K562 (cell line): ENCODE results near the gene OR2V2. TPM values are rescaled to one million over a fixed set of nuclear protein-coding genes. Genes with fewer than 3 reads are reported as not detected.
A peak's percentile ranks its signal among the peaks of the same experiment; 100 is the strongest.

ENCODE experiments used
- ATF7 ChIP-seq: fragments of 450-650 bp; IDR thresholded peaks from 2 replicates; pipeline ENCODE4 v1.7.1; 2014; ENCODE audit warnings: mild to moderate bottlenecking, moderate library complexity
- DDX20 ChIP-seq: fragments of 450-650 bp; IDR thresholded peaks from 2 replicates; pipeline ENCODE4 v1.6.1; 2016; ENCODE audit warnings: missing genetic modification characterization, low read depth, mild to moderate bottlenecking, missing compliant biosample characterization, moderate library complexity
- DIDO1 ChIP-seq: fragments of 450-650 bp; IDR thresholded peaks from 2 replicates; pipeline ENCODE4 v1.6.1; 2016; ENCODE audit warnings: low read depth, missing biosample characterization, missing genetic modification characterization
- ELK3 ChIP-seq: fragments of 450-650 bp; formaldehyde crosslinking; IDR thresholded peaks from 2 replicates; pipeline ENCODE4 v1.4.0; 2020; ENCODE audit warnings: mild to moderate bottlenecking
- LEF1 ChIP-seq: fragments of 450-650 bp; IDR thresholded peaks from 2 replicates; pipeline ENCODE4 v1.6.1; 2016; ENCODE audit warnings: mild to moderate bottlenecking
- MEF2D ChIP-seq: conservative IDR thresholded peaks from 2 replicates; pipeline ENCODE4 v1.6.1; 2016; ENCODE audit warnings: low read depth, missing genetic modification characterization, missing compliant biosample characterization
- NCOR1 ChIP-seq: fragments of 450-650 bp; IDR thresholded peaks from 2 replicates; pipeline ENCODE4 v1.6.1; 2016; ENCODE audit warnings: mild to moderate bottlenecking, moderate library complexity
- NRF1 ChIP-seq, 2 experiments: fragments of 450-650 bp; IDR thresholded peaks in 1 of 2; conservative IDR thresholded peaks in 1 of 2; 2 replicates each; pipeline ENCODE4 v1.6.1; 2014; ENCODE audit warnings: mild to moderate bottlenecking in 2 of 2
- PCBP1 ChIP-seq: fragments of 200-400 bp; formaldehyde crosslinking; IDR thresholded peaks from 2 replicates; pipeline ENCODE4 v1.6.1; 2018; ENCODE audit warnings: mild to moderate bottlenecking, low read depth, low read length; ENCODE audit not compliant: poor library complexity, severe bottlenecking
- RAD21 ChIP-seq, 2 experiments: fragments of 250-450 bp in 1 of 2; fragments of 450-650 bp in 1 of 2; sonication (Bioruptor Pico) in 1 of 2; formaldehyde crosslinking in 1 of 2; IDR thresholded peaks in 1 of 2; conservative IDR thresholded peaks in 1 of 2; 2 replicates each; pipeline versions ENCODE4 v1.4.0 to v1.8.0; 2020 to 2022; ENCODE audit warnings: mild to moderate bottlenecking in 2 of 2, moderate library complexity in 1 of 2
- RBM17 ChIP-seq: fragments of 200-400 bp; formaldehyde crosslinking; IDR thresholded peaks from 2 replicates; pipeline ENCODE4 v1.6.1; 2017; ENCODE audit warnings: low read depth, mild to moderate bottlenecking, low read length, borderline replicate concordance
- SREBF2 ChIP-seq: sonication (generic); formaldehyde crosslinking; IDR thresholded peaks from 2 replicates; pipeline ENCODE4 v1.4.0; 2020; ENCODE audit warnings: mild to moderate bottlenecking, missing genetic modification reagents
- THAP12 ChIP-seq: fragments of 250-450 bp; sonication (Bioruptor Pico); IDR thresholded peaks from 2 replicates; pipeline ENCODE4 v1.9.0; 2021; ENCODE audit warnings: mild to moderate bottlenecking, inconsistent platforms
- THAP7 ChIP-seq: fragments of 250-450 bp; sonication (Bioruptor Pico); IDR thresholded peaks from 2 replicates; pipeline ENCODE4 v1.5.0; 2021
- TSC22D4 ChIP-seq: fragments of 450-650 bp; IDR thresholded peaks from 2 replicates; pipeline ENCODE4 v1.6.1; 2016; ENCODE audit warnings: missing genetic modification characterization, missing biosample characterization, control low read depth
- ZBTB12 ChIP-seq: fragments of 250-450 bp; sonication (Bioruptor Pico); IDR thresholded peaks from 2 replicates; pipeline ENCODE4 v1.4.0; 2020
- ZEB2 ChIP-seq: fragments of 450-650 bp; IDR thresholded peaks from 2 replicates; pipeline ENCODE4 v1.6.1; 2016
- ZFP1 ChIP-seq: fragments of 450-650 bp; formaldehyde crosslinking; IDR thresholded peaks from 2 replicates; pipeline ENCODE4 v1.4.0; 2020; ENCODE audit warnings: mild to moderate bottlenecking, mixed read lengths
- ZNF143 ChIP-seq: sonication (generic); formaldehyde crosslinking; IDR thresholded peaks from 2 replicates; pipeline ENCODE4 v1.9.0; 2022; ENCODE audit warnings: mild to moderate bottlenecking, missing genetic modification reagents
- ZNF197 ChIP-seq: fragments of 200-800 bp; sonication (Bioruptor generic); IDR thresholded peaks from 2 replicates; pipeline ENCODE4 v1.6.1; 2016; ENCODE audit warnings: low read depth, missing genetic modification characterization, missing compliant biosample characterization
- ZNF398 ChIP-seq: fragments of 250-450 bp; sonication (Bioruptor Pico); IDR thresholded peaks from 2 replicates; pipeline ENCODE4 v1.8.0; 2021; ENCODE audit warnings: moderate library complexity, mild to moderate bottlenecking, inconsistent platforms
- ZNF699 ChIP-seq: fragments of 250-450 bp; sonication (Bioruptor Pico); IDR thresholded peaks from 2 replicates; pipeline ENCODE4 v1.8.0; 2021; ENCODE audit warnings: mild to moderate bottlenecking, moderate library complexity; ENCODE audit not compliant: insufficient replicate concordance
- polyA plus RNA-seq, 8 experiments: library from polyadenylated mRNA; depleted of rRNA in 4 of 8; stranded (reverse) in 5 of 8; unstranded in 3 of 8; fragments of >200 nt; fragmentation: Nextera tagmentation in 2 of 8; fragmentation: Illumina TruSeq in 1 of 8; extraction: Ambion mirVana in 2 of 8; extraction: Trizol in 1 of 8; gene quantifications; 2 replicates each; pipeline versions ENCODE4 v1.2.1 to v1.2.3, GENCODE V29; 2011 to 2014; ENCODE audit warnings: inconsistent platforms in 1 of 8, missing spikeins in 1 of 8
- total RNA-seq, 7 experiments: library from RNA; depleted of rRNA in 6 of 7; stranded (reverse); fragments of >200 nt in 6 of 7; fragmentation: Illumina TruSeq in 2 of 7; extraction: Trizol in 2 of 7; gene quantifications; 2 replicates each; pipeline versions ENCODE4 v1.2.1 to v1.2.3, GENCODE V29; 2011 to 2021; ENCODE audit warnings: low replicate concordance in 1 of 7

OR2V2 gene
- total and polyA plus RNA-seq, 9 of the 15 experiments (the other 6 are each of a cell fraction or from before 2014, with no cell fraction given) = 0.01 TPM; not detected in 8

GRCh38 chr5:181163487-181164075 lies 16.2 kb downstream of the OR2V2 start (continued):
- TF ChIP-seq THAP12 (no peak), MEF2D (no peak), ZEB2 (no peak), ELK3 (no peak), DIDO1 (peak; percentile 22; the same call in 1 of the 2 replicates), PCBP1 (no peak), RBM17 (no peak), TSC22D4 (no peak), ZFP1 (CRISPR knock-in tag) (no peak), SREBF2 (CRISPR knock-in tag) (no peak), NCOR1 (no peak), ZNF143 (no peak), ZNF398 (CRISPR knock-in tag) (no peak), ZBTB12 (CRISPR knock-in tag) (no peak), RAD21 (CRISPR knock-in tag; conservative IDR thresholded peaks at IDR 0.05 in 1 of 2, IDR thresholded peaks at IDR 0.05 in 1 of 2) (no peak), NRF1 (conservative IDR thresholded peaks at IDR 0.05 in 1 of 2, IDR thresholded peaks at IDR 0.05 in 1 of 2) (peak; percentile 28 to 32; a peak in 2 of 4 replicates), THAP7 (CRISPR knock-in tag) (no peak), DDX20 (no peak; the same call in 1 of the 2 replicates), ATF7 (peak; percentile 37), LEF1 (0 out of 2 replicates have a peak, but pooled peaks have one; percentile 13), ZNF197 (CRISPR knock-in tag) (no peak), ZNF699 (no peak)
